ENCODE results near the gene PTH1R.

DNA sequence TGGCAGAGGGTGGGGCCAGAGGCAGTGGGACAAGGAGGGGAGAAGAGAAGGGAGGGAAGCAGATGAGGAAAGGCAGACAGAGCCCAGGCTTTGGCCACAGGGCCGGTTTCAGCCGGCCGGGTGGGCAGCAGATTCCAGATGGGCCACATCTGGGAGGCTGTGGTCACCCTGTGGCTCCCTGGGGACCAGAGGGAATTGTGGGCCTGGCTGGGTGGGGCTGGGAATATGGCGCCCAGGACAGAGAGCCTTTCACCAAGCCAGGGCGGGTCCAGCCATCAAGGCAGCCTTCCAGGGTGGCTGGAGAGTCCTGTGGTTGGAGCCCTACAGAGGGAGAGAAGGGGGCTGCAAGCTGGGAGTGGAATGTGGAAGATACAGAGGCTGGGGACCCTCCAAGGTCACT, 18.9 kb downstream of the PTH1R start:
- no peak for TF ChIP-seq HDGF (IDR thresholded peaks at IDR 0.05; ENCODE audit: borderline replicate concordance)
- no peak for TF ChIP-seq CTBP1 (IDR thresholded peaks at IDR 0.05; ENCODE audit: borderline replicate concordance)
- no peak for TF ChIP-seq SP1 (IDR thresholded peaks at IDR 0.05)
- TF ChIP-seq FOXK2 (IDR thresholded peaks at IDR 0.05): no peak
- TF ChIP-seq LEF1 (IDR thresholded peaks at IDR 0.05; ENCODE audit: borderline replicate concordance): no peak
- no peak for TF ChIP-seq ARNT (IDR thresholded peaks at IDR 0.05)
- TF ChIP-seq L3MBTL2 (conservative IDR thresholded peaks at IDR 0.05): no peak
- no peak for TF ChIP-seq ZNF384 (IDR thresholded peaks at IDR 0.05)
- no peak for TF ChIP-seq NFRKB (IDR thresholded peaks at IDR 0.05)
- no peak for TF ChIP-seq BHLHE40 (IDR thresholded peaks at IDR 0.05; ENCODE audit: borderline replicate concordance)
- no peak for TF ChIP-seq TARDBP (IDR thresholded peaks at IDR 0.05)
- no peak for TF ChIP-seq ELF4 (IDR thresholded peaks at IDR 0.05)
- TF ChIP-seq FOXM1 (IDR thresholded peaks at IDR 0.05; ENCODE audit: borderline replicate concordance): no peak
